Measurements from ENCODE around the gene CCDC60.

The CCDC60 gene

DNA sequence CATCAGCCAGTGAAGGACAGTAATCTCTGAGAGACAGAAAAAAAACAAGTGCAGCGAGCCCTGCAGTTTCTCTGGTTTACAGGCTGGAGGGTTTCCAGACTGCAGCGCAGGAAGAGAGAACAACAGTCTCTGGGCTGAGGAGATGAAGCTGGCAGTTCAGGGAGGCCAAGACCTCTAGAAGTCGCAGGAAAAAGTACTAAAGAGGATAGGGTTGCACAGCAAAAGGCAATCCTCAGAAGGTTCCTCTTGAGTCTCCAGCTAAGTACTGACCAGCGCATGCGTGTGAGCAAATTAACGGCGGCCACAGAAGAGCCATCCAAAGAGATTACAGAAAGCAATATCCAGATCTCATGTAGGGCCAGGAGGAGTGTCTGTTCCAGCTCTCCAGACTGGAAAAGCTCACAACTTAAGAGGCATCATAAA lies 12.2 kb upstream of the CCDC60 start:
- H2AFZ ChIP-seq (ENCODE audit: insufficient read depth, low read length, poor library complexity): no peak overlapping the region
- H3K14ac ChIP-seq (ENCODE audit: low read length): no peak overlapping the region
- H4K8ac ChIP-seq (ENCODE audit: low read depth, low read length): no peak overlapping the region
- H3K9me3 ChIP-seq (ENCODE audit: insufficient read depth, low read depth, low read length): no peaks in the 10 kb centered on the region
- H3K27me3 ChIP-seq (ENCODE audit: insufficient read depth, low read length): no peaks in the 10 kb centered on the region
- WGBS (ENCODE audit: extremely low coverage, insufficient coverage, insufficient read length): no CpG with 5 or more reads among the region's 7 CpGs
- H3K23ac ChIP-seq (ENCODE audit: low read length): no peak overlapping the region
- H3K79me2 ChIP-seq (ENCODE audit: control insufficient read depth, insufficient read depth, low read length, poor library complexity): no peaks in the 10 kb centered on the region
- H2AK5ac ChIP-seq (ENCODE audit: low read length): no peak overlapping the region
- H3K36me3 ChIP-seq (ENCODE audit: control insufficient read depth in 1 of 2, insufficient read depth in 2 of 2, low read length in 2 of 2): no peaks in the 10 kb centered on the region
- no peak overlapping the region for H2BK120ac ChIP-seq (ENCODE audit: insufficient read depth, low read length, poor library complexity)
- H2BK5ac ChIP-seq (ENCODE audit: low read depth, low read length, poor library complexity): no peak overlapping the region
- H2BK12ac ChIP-seq (ENCODE audit: low read length): no peak overlapping the region
- no peaks in the 10 kb centered on the region for H3K4me1 ChIP-seq (ENCODE audit: control insufficient read depth in 1 of 2, insufficient read depth in 2 of 2, low read length in 2 of 2)
- no peaks in the 10 kb centered on the region for H3K79me1 ChIP-seq (ENCODE audit: low read length)
- H3K4me2 ChIP-seq (ENCODE audit: low read length): no peak overlapping the region
- no peak overlapping the region for H4K12ac ChIP-seq (ENCODE audit: low read depth, low read length)
- no peak overlapping the region for H4K91ac ChIP-seq (ENCODE audit: low read depth, low read length)
- H3K4me3 ChIP-seq (ENCODE audit: low read depth, low read length): no peak overlapping the region
- no peak overlapping the region for H3K9ac ChIP-seq (ENCODE audit: low read length)
- DNase-seq: no peak
- no peak overlapping the region for H3K18ac ChIP-seq (ENCODE audit: low read length)
- no peak overlapping the region for H3K27ac ChIP-seq (ENCODE audit: low read depth, low read length)
- no peak overlapping the region for H3K4ac ChIP-seq (ENCODE audit: low read depth, low read length)

GRCh38 chr12:119325813-119326212 lies 8.7 kb upstream of the CCDC60 start:
- Histone ChIP-seq H3K79me1 (ENCODE audit: low read length) (no peaks in the 10 kb centered on the region), H3K4me1 (ENCODE audit: control insufficient read depth in 1 of 2, insufficient read depth in 2 of 2, low read length in 2 of 2) (no peaks in the 10 kb centered on the region), H2BK5ac (ENCODE audit: low read depth, low read length, poor library complexity) (no peak overlapping the region), H3K4me2 (ENCODE audit: low read length) (no peak overlapping the region), H3K14ac (ENCODE audit: low read length) (no peak overlapping the region), H3K9me3 (ENCODE audit: insufficient read depth, low read depth, low read length) (no peaks in the 10 kb centered on the region), H4K91ac (ENCODE audit: low read depth, low read length) (no peak overlapping the region), H2BK120ac (ENCODE audit: insufficient read depth, low read length, poor library complexity) (no peak overlapping the region), H3K4me3 (ENCODE audit: low read depth, low read length) (no peak overlapping the region), H3K27me3 (ENCODE audit: insufficient read depth, low read length) (no peaks in the 10 kb centered on the region), H3K23ac (ENCODE audit: low read length) (no peak overlapping the region), H3K9ac (ENCODE audit: low read length) (no peak overlapping the region), H3K4ac (ENCODE audit: low read depth, low read length) (no peak overlapping the region), H3K27ac (ENCODE audit: low read depth, low read length) (no peak overlapping the region), H2AFZ (ENCODE audit: insufficient read depth, low read length, poor library complexity) (no peak overlapping the region), H3K79me2 (ENCODE audit: control insufficient read depth, insufficient read depth, low read length, poor library complexity) (no peaks in the 10 kb centered on the region), H2AK5ac (ENCODE audit: low read length) (no peak overlapping the region), H4K12ac (ENCODE audit: low read depth, low read length) (no peak overlapping the region), H4K8ac (ENCODE audit: low read depth, low read length) (no peak overlapping the region), H2BK12ac (ENCODE audit: low read length) (no peak overlapping the region), H3K36me3 (ENCODE audit: control insufficient read depth in 1 of 2, insufficient read depth in 2 of 2, low read length in 2 of 2) (no peaks in the 10 kb centered on the region), H3K18ac (ENCODE audit: low read length) (no peak overlapping the region)
- no CpG with 5 or more reads among the region's 1 CpG for WGBS (ENCODE audit: extremely low coverage, insufficient coverage, insufficient read length)
- DNase-seq: no peak

DNA sequence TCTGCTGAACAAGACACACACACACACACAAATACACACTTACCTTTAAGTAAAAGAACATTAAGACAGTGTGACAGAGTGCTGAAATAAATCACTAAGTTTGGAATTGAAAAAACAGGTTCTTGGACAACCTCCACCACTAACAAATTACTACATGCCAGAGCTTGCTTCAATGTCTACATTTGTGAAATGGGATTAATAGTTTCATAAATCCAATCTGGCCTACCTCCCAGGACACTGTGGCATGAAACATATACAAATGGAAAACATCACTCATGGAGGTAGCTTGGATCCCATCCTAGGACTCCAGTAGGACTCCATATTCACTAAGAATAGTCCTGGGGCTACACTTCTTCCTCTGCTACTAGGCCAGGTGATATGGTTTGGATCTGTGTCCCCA lies 8.2 kb upstream of the CCDC60 start:
- Histone ChIP-seq H3K79me1 (ENCODE audit: low read length) (no peaks in the 10 kb centered on the region), H3K9me3 (ENCODE audit: insufficient read depth, low read depth, low read length) (no peaks in the 10 kb centered on the region), H3K4ac (ENCODE audit: low read depth, low read length) (no peak overlapping the region), H3K18ac (ENCODE audit: low read length) (no peak overlapping the region), H3K9ac (ENCODE audit: low read length) (no peak overlapping the region), H3K36me3 (ENCODE audit: control insufficient read depth in 1 of 2, insufficient read depth in 2 of 2, low read length in 2 of 2) (no peaks in the 10 kb centered on the region), H3K4me1 (ENCODE audit: control insufficient read depth in 1 of 2, insufficient read depth in 2 of 2, low read length in 2 of 2) (no peaks in the 10 kb centered on the region), H3K4me2 (ENCODE audit: low read length) (no peak overlapping the region), H3K23ac (ENCODE audit: low read length) (no peak overlapping the region), H3K27ac (ENCODE audit: low read depth, low read length) (no peak overlapping the region), H2BK120ac (ENCODE audit: insufficient read depth, low read length, poor library complexity) (no peak overlapping the region), H2BK12ac (ENCODE audit: low read length) (no peak overlapping the region), H4K91ac (ENCODE audit: low read depth, low read length) (no peak overlapping the region), H3K14ac (ENCODE audit: low read length) (no peak overlapping the region), H3K79me2 (ENCODE audit: control insufficient read depth, insufficient read depth, low read length, poor library complexity) (no peaks in the 10 kb centered on the region), H2AK5ac (ENCODE audit: low read length) (no peak overlapping the region), H2BK5ac (ENCODE audit: low read depth, low read length, poor library complexity) (no peak overlapping the region), H4K8ac (ENCODE audit: low read depth, low read length) (no peak overlapping the region), H4K12ac (ENCODE audit: low read depth, low read length) (no peak overlapping the region), H2AFZ (ENCODE audit: insufficient read depth, low read length, poor library complexity) (no peak overlapping the region), H3K27me3 (ENCODE audit: insufficient read depth, low read length) (no peaks in the 10 kb centered on the region), H3K4me3 (ENCODE audit: low read depth, low read length) (no peak overlapping the region)
- DNase-seq: no peak

DNA sequence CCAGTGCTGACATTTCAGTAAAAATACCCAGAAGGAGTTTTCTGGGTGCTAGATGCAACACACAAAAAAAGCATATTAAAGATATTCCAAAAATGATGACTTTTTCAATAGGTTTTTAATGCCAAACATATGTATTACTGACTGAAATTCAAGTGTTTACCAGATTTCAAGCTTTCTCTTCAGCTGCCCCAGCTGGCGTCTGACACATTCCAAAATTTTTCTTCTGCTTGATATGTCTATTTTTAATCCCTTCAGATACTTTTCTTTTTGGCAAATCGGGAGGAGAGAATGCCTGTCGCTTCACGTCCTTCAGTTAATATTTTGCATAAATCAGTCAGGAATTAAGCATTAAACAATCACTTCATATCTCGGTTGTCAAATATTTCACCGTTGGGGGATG lies 7.1 kb upstream of the CCDC60 start:
- Histone ChIP-seq H3K4me3 (ENCODE audit: low read depth, low read length) (no peak overlapping the region), H3K79me2 (ENCODE audit: control insufficient read depth, insufficient read depth, low read length, poor library complexity) (no peaks in the 10 kb centered on the region), H3K18ac (ENCODE audit: low read length) (no peak overlapping the region), H3K9me3 (ENCODE audit: insufficient read depth, low read depth, low read length) (no peaks in the 10 kb centered on the region), H3K4me1 (ENCODE audit: control insufficient read depth in 1 of 2, insufficient read depth in 2 of 2, low read length in 2 of 2) (no peaks in the 10 kb centered on the region), H4K12ac (ENCODE audit: low read depth, low read length) (no peak overlapping the region), H3K27me3 (ENCODE audit: insufficient read depth, low read length) (no peaks in the 10 kb centered on the region), H2AFZ (ENCODE audit: insufficient read depth, low read length, poor library complexity) (no peak overlapping the region), H3K14ac (ENCODE audit: low read length) (no peak overlapping the region), H3K9ac (ENCODE audit: low read length) (no peak overlapping the region), H2AK5ac (ENCODE audit: low read length) (no peak overlapping the region), H4K8ac (ENCODE audit: low read depth, low read length) (no peak overlapping the region), H3K4me2 (ENCODE audit: low read length) (no peak overlapping the region), H2BK5ac (ENCODE audit: low read depth, low read length, poor library complexity) (no peak overlapping the region), H3K27ac (ENCODE audit: low read depth, low read length) (no peak overlapping the region), H4K91ac (ENCODE audit: low read depth, low read length) (no peak overlapping the region), H3K36me3 (ENCODE audit: control insufficient read depth in 1 of 2, insufficient read depth in 2 of 2, low read length in 2 of 2) (no peaks in the 10 kb centered on the region), H3K79me1 (ENCODE audit: low read length) (no peaks in the 10 kb centered on the region), H3K4ac (ENCODE audit: low read depth, low read length) (no peak overlapping the region), H3K23ac (ENCODE audit: low read length) (no peak overlapping the region), H2BK120ac (ENCODE audit: insufficient read depth, low read length, poor library complexity) (no peak overlapping the region), H2BK12ac (ENCODE audit: low read length) (no peak overlapping the region)
- no peak for DNase-seq
- no CpG with 5 or more reads among the region's 6 CpGs for WGBS (ENCODE audit: extremely low coverage, insufficient coverage, insufficient read length)
